HepG2 (cell line): ENCODE data around the gene STK24. TPM values are rescaled to one million over a fixed set of nuclear protein-coding genes. Genes with fewer than 3 reads are reported as not detected.

Experiments
- ATF1 ChIP-seq: IDR thresholded peaks from 2 replicates; pipeline ENCODE4 v1.6.1; 2016; ENCODE audit warnings: mild to moderate bottlenecking, control low read depth
- MED1 ChIP-seq: sonication (generic); formaldehyde crosslinking; IDR thresholded peaks from 2 replicates; pipeline ENCODE4 v1.4.0; 2020; ENCODE audit warnings: missing genetic modification reagents
- MXD4 ChIP-seq: IDR thresholded peaks from 2 replicates; pipeline ENCODE4 v1.6.1; 2016; ENCODE audit warnings: mild to moderate bottlenecking, missing biosample characterization, missing genetic modification reagents
- SP5 ChIP-seq: IDR thresholded peaks from 2 replicates; pipeline ENCODE4 v1.6.1; 2016; ENCODE audit warnings: low read depth, borderline replicate concordance
- ZNF260 ChIP-seq: sonication (generic); formaldehyde crosslinking; IDR thresholded peaks from 2 replicates; pipeline ENCODE4 v1.4.0; 2020; ENCODE audit warnings: missing genetic modification reagents, low read depth, mild to moderate bottlenecking, borderline replicate concordance
- ZSCAN29 ChIP-seq: sonication (generic); formaldehyde crosslinking; conservative IDR thresholded peaks from 2 replicates; pipeline ENCODE4 v1.4.0; 2020; ENCODE audit warnings: mild to moderate bottlenecking, missing genetic modification reagents
- polyA plus RNA-seq, 8 experiments: library from polyadenylated mRNA; depleted of rRNA in 3 of 8; stranded (reverse) in 7 of 8; unstranded in 1 of 8; fragments of >200 nt; fragmentation: Illumina TruSeq in 4 of 8; extraction: Trizol in 4 of 8; gene quantifications; 2 replicates each; pipeline versions ENCODE4 v1.2.1 to v1.2.3, GENCODE V29; 2011 to 2016; ENCODE audit warnings: low read depth in 4 of 8, missing spikeins in 1 of 8, mixed read lengths in 1 of 8; ENCODE audit not compliant: insufficient read depth in 1 of 8
- total RNA-seq, 5 experiments: library from RNA; depleted of rRNA; stranded (reverse); fragments of >200 nt; fragmentation: Illumina TruSeq; extraction: Trizol; gene quantifications; 2 replicates each; pipeline ENCODE4 v1.2.3, GENCODE V29; 2016; ENCODE audit warnings: low read depth in 1 of 5
- TF ChIP-seq, protein P1 (sequence below): sonication (generic); formaldehyde crosslinking; IDR thresholded peaks from 2 replicates; pipeline ENCODE4 v1.4.0; 2020; ENCODE audit warnings: missing genetic modification reagents
- TF ChIP-seq, protein P2 (sequence below): sonication (generic); formaldehyde crosslinking; IDR thresholded peaks from 2 replicates; pipeline ENCODE4 v1.9.0; 2021; ENCODE audit warnings: mild to moderate bottlenecking, missing genetic modification reagents
- TF ChIP-seq, protein P3 (sequence below): sonication (generic); formaldehyde crosslinking; IDR thresholded peaks from 2 replicates; pipeline ENCODE4 v1.5.1; 2020; ENCODE audit warnings: missing genetic modification reagents, mild to moderate bottlenecking, borderline replicate concordance
- TF ChIP-seq, protein P4 (sequence below): sonication (generic); formaldehyde crosslinking; IDR thresholded peaks from 2 replicates; pipeline ENCODE4 v1.5.0; 2020; ENCODE audit warnings: mild to moderate bottlenecking, missing genetic modification reagents, borderline replicate concordance

STK24 gene
- total and polyA plus RNA-seq, 2 of the 13 experiments (the other 11 are each of a cell fraction or from before 2014, with no cell fraction given): 51.3 to 73.0 TPM

DNA sequence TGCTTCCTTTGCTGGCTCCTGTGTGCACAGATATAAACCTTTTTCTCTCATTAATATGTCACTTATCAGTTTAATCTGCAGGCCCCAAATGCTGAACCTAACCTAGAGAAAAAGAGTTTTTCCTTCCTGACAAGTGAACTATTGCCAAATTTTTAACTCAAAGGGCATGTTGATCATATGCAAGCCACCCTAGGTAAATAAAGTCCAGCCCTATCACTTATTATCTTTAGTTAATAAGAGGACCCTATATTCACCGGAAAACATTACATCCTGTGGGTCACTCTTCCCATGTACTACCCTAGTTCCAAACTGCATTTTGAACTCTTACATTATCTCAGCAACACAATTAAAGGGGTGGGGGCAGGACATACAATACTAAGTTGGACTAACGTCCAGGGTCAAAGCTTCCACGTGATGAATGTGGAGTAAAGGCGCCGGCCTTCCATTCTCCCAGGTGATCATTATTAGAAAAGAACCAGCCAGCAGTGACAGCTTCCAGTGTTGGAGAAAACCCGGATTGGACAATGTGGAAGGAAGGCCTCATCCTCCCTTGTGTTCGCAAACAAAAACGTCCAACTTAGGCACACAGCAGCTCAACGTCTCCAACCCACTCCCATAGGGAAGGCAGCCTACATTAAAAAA, 86.6 kb downstream of the STK24 start (continued):
- TF ChIP-seq, protein P1, sequence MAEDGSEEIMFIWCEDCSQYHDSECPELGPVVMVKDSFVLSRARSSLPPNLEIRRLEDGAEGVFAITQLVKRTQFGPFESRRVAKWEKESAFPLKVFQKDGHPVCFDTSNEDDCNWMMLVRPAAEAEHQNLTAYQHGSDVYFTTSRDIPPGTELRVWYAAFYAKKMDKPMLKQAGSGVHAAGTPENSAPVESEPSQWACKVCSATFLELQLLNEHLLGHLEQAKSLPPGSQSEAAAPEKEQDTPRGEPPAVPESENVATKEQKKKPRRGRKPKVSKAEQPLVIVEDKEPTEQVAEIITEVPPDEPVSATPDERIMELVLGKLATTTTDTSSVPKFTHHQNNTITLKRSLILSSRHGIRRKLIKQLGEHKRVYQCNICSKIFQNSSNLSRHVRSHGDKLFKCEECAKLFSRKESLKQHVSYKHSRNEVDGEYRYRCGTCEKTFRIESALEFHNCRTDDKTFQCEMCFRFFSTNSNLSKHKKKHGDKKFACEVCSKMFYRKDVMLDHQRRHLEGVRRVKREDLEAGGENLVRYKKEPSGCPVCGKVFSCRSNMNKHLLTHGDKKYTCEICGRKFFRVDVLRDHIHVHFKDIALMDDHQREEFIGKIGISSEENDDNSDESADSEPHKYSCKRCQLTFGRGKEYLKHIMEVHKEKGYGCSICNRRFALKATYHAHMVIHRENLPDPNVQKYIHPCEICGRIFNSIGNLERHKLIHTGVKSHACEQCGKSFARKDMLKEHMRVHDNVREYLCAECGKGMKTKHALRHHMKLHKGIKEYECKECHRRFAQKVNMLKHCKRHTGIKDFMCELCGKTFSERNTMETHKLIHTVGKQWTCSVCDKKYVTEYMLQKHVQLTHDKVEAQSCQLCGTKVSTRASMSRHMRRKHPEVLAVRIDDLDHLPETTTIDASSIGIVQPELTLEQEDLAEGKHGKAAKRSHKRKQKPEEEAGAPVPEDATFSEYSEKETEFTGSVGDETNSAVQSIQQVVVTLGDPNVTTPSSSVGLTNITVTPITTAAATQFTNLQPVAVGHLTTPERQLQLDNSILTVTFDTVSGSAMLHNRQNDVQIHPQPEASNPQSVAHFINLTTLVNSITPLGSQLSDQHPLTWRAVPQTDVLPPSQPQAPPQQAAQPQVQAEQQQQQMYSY (CRISPR knock-in tag): peak; percentile 96
- TF ChIP-seq, protein P2, sequence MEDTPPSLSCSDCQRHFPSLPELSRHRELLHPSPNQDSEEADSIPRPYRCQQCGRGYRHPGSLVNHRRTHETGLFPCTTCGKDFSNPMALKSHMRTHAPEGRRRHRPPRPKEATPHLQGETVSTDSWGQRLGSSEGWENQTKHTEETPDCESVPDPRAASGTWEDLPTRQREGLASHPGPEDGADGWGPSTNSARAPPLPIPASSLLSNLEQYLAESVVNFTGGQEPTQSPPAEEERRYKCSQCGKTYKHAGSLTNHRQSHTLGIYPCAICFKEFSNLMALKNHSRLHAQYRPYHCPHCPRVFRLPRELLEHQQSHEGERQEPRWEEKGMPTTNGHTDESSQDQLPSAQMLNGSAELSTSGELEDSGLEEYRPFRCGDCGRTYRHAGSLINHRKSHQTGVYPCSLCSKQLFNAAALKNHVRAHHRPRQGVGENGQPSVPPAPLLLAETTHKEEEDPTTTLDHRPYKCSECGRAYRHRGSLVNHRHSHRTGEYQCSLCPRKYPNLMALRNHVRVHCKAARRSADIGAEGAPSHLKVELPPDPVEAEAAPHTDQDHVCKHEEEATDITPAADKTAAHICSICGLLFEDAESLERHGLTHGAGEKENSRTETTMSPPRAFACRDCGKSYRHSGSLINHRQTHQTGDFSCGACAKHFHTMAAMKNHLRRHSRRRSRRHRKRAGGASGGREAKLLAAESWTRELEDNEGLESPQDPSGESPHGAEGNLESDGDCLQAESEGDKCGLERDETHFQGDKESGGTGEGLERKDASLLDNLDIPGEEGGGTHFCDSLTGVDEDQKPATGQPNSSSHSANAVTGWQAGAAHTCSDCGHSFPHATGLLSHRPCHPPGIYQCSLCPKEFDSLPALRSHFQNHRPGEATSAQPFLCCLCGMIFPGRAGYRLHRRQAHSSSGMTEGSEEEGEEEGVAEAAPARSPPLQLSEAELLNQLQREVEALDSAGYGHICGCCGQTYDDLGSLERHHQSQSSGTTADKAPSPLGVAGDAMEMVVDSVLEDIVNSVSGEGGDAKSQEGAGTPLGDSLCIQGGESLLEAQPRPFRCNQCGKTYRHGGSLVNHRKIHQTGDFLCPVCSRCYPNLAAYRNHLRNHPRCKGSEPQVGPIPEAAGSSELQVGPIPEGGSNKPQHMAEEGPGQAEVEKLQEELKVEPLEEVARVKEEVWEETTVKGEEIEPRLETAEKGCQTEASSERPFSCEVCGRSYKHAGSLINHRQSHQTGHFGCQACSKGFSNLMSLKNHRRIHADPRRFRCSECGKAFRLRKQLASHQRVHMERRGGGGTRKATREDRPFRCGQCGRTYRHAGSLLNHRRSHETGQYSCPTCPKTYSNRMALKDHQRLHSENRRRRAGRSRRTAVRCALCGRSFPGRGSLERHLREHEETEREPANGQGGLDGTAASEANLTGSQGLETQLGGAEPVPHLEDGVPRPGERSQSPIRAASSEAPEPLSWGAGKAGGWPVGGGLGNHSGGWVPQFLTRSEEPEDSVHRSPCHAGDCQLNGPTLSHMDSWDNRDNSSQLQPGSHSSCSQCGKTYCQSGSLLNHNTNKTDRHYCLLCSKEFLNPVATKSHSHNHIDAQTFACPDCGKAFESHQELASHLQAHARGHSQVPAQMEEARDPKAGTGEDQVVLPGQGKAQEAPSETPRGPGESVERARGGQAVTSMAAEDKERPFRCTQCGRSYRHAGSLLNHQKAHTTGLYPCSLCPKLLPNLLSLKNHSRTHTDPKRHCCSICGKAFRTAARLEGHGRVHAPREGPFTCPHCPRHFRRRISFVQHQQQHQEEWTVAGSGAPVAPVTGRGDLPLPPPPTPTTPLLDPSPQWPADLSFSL (CRISPR knock-in tag): peak; percentile 60; the same call in 1 of the 2 replicates
- TF ChIP-seq, protein P3, sequence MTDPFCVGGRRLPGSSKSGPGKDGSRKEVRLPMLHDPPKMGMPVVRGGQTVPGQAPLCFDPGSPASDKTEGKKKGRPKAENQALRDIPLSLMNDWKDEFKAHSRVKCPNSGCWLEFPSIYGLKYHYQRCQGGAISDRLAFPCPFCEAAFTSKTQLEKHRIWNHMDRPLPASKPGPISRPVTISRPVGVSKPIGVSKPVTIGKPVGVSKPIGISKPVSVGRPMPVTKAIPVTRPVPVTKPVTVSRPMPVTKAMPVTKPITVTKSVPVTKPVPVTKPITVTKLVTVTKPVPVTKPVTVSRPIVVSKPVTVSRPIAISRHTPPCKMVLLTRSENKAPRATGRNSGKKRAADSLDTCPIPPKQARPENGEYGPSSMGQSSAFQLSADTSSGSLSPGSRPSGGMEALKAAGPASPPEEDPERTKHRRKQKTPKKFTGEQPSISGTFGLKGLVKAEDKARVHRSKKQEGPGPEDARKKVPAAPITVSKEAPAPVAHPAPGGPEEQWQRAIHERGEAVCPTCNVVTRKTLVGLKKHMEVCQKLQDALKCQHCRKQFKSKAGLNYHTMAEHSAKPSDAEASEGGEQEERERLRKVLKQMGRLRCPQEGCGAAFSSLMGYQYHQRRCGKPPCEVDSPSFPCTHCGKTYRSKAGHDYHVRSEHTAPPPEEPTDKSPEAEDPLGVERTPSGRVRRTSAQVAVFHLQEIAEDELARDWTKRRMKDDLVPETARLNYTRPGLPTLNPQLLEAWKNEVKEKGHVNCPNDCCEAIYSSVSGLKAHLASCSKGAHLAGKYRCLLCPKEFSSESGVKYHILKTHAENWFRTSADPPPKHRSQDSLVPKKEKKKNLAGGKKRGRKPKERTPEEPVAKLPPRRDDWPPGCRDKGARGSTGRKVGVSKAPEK: no peak
- TF ChIP-seq ZSCAN29 (peak; percentile 86; the same call in 1 of the 2 replicates), ATF1 (CRISPR knock-in tag) (peak; percentile 34; the same call in 1 of the 2 replicates), SP5 (CRISPR knock-in tag) (peak; percentile 58), MXD4 (CRISPR knock-in tag) (peak; percentile 61; the same call in 1 of the 2 replicates), MED1 (CRISPR knock-in tag) (peak; percentile 91), ZNF260 (CRISPR knock-in tag) (no peak)
- TF ChIP-seq, protein P4, sequence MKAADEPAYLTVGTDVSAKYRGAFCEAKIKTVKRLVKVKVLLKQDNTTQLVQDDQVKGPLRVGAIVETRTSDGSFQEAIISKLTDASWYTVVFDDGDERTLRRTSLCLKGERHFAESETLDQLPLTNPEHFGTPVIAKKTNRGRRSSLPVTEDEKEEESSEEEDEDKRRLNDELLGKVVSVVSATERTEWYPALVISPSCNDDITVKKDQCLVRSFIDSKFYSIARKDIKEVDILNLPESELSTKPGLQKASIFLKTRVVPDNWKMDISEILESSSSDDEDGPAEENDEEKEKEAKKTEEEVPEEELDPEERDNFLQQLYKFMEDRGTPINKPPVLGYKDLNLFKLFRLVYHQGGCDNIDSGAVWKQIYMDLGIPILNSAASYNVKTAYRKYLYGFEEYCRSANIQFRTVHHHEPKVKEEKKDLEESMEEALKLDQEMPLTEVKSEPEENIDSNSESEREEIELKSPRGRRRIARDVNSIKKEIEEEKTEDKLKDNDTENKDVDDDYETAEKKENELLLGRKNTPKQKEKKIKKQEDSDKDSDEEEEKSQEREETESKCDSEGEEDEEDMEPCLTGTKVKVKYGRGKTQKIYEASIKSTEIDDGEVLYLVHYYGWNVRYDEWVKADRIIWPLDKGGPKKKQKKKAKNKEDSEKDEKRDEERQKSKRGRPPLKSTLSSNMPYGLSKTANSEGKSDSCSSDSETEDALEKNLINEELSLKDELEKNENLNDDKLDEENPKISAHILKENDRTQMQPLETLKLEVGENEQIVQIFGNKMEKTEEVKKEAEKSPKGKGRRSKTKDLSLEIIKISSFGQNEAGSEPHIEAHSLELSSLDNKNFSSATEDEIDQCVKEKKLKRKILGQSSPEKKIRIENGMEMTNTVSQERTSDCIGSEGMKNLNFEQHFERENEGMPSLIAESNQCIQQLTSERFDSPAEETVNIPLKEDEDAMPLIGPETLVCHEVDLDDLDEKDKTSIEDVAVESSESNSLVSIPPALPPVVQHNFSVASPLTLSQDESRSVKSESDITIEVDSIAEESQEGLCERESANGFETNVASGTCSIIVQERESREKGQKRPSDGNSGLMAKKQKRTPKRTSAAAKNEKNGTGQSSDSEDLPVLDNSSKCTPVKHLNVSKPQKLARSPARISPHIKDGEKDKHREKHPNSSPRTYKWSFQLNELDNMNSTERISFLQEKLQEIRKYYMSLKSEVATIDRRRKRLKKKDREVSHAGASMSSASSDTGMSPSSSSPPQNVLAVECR (CRISPR knock-in tag): peak; percentile 52; the same call in 1 of the 2 replicates
